Activated B cell treated with CpG ODN at 0.5 μM for 24 hours (primary cell): ENCODE data around the gene FAM180A. TPM values are rescaled to one million over a fixed set of nuclear protein-coding genes. Genes with fewer than 3 reads are reported as not detected.

Experiments used
- ATAC-seq: fragments of 200-7000 bp; cut with Tn5 transposase; one replicate; pipeline ENCODE4 v1.10.0; 2021; ENCODE audit warnings: low read depth, mild to moderate bottlenecking, moderate library complexity
- CTCF ChIA-PET: fragments of 350-600 bp; sonication (Branson Sonifier 250); formaldehyde crosslinking; loops from one replicate; lab custom pipeline; 2021; ENCODE audit warnings: antibody characterized with exemption; lab: Charles Lee
- POLR2A ChIA-PET: fragments of 350-600 bp; sonication (Branson Sonifier 250); formaldehyde crosslinking; loops from one replicate; lab custom pipeline; 2021; ENCODE audit warnings: antibody characterized with exemption; lab: Charles Lee
- DNase-seq: peaks from one replicate; pipeline ENCODE4 v3.0.0; 2022
- H3K27ac Mint-ChIP-seq: one replicate; pipeline ENCODE4 v1.8.0; 2020; ENCODE audit warnings: mixed read lengths
- H3K27me3 Mint-ChIP-seq: one replicate; pipeline ENCODE4 v1.8.0; 2021; ENCODE audit warnings: mixed read lengths
- H3K36me3 Mint-ChIP-seq: one replicate; pipeline ENCODE4 v1.8.0; 2021; ENCODE audit warnings: low read depth, mixed read lengths
- H3K4me1 Mint-ChIP-seq: one replicate; pipeline ENCODE4 v1.8.0; 2021; ENCODE audit warnings: mixed read lengths
- H3K4me3 Mint-ChIP-seq: one replicate; pipeline ENCODE4 v1.8.0; 2020; ENCODE audit warnings: mild to moderate bottlenecking, mixed read lengths
- H3K9me3 Mint-ChIP-seq: one replicate; pipeline ENCODE4 v1.8.0; 2020; ENCODE audit warnings: mixed read lengths
- CTCF ChIP-seq: fragments of 200-600 bp; IDR thresholded peaks from one replicate; pipeline ENCODE4 v1.8.0; 2022; ENCODE audit warnings: antibody characterized with exemption, mild to moderate bottlenecking
- intact Hi-C: fragments of 100-400 bp; cut with micrococcal nuclease; formaldehyde crosslinking; loops from one replicate; pipeline ENCODE4 v1.15.1; 2024
- total RNA-seq: library from RNA; stranded (reverse); gene quantifications from 2 replicates; pipeline ENCODE4 v1.2.3, GENCODE V29; 2022

The FAM180A gene
- total RNA-seq, 1 donor from 2014 or later, result not detected

- no peak for TF ChIP-seq CTCF
- ATAC-seq, result no peak
- Mint-ChIP-seq H3K27ac (no peak overlapping the region), H3K4me3 (no peak overlapping the region), H3K4me1 (no peaks in the 10 kb centered on the region), H3K27me3 (peaks cover 14% of the 10 kb centered on the region), H3K9me3 (no peaks in the 10 kb centered on the region), H3K36me3 (no peaks in the 10 kb centered on the region)
- DNase-seq, result no peak
- intact Hi-C loops, result no loop called here
- ChIA-PET POLR2A (no interaction called here), CTCF (no interaction called here)
Observed at GRCh38 chr7:135718219-135718618, 30.4 kb downstream of the FAM180A start.

GRCh38 chr7:135717693-135718092, 30.9 kb downstream of the FAM180A start:
- Mint-ChIP-seq H3K27me3 (peaks cover 14% of the 10 kb centered on the region), H3K4me3 (no peak overlapping the region), H3K27ac (no peak overlapping the region), H3K4me1 (no peaks in the 10 kb centered on the region), H3K9me3 (no peaks in the 10 kb centered on the region), H3K36me3 (no peaks in the 10 kb centered on the region)
- no peak for DNase-seq
- ChIA-PET POLR2A (no interaction called here), CTCF (no interaction called here)
- intact Hi-C loops, result no loop called here
- ATAC-seq, result no peak
- TF ChIP-seq CTCF, result no peak

- H3K9me3 Mint-ChIP-seq, result no peaks in the 10 kb centered on the region
- no peak for ATAC-seq
- no peaks in the 10 kb centered on the region for H3K36me3 Mint-ChIP-seq
- no peak for DNase-seq
- TF ChIP-seq CTCF, result no peak
- POLR2A ChIA-PET, result no interaction called here
- no peak overlapping the region for H3K4me3 Mint-ChIP-seq
- H3K27me3 Mint-ChIP-seq, result peaks cover 14% of the 10 kb centered on the region
- no peak overlapping the region for H3K27ac Mint-ChIP-seq
- CTCF ChIA-PET, result no interaction called here
- no peaks in the 10 kb centered on the region for H3K4me1 Mint-ChIP-seq
- intact Hi-C loops, result no loop called here
Observed at GRCh38 chr7:135716677-135717238, 31.9 kb downstream of the FAM180A start.

DNA sequence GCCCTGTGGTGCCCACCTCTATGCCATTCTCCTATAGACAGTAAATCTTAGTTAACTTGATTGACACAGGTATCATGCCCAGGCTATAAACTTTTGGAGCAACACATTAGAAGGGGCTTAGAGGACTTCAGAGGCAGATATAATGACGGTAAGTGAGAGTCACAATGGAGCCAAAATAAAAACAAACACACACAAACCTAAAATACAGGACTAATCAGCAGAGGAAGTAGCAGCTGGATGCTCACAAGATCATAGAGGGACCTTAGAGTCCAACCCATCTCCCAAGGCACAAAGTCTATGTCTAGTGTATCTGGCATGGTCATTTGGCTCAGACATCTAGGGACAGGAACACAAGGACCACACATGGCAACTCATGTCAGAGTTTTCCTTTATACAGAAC, 32.9 kb downstream of the FAM180A start:
- Mint-ChIP-seq H3K27me3 (peaks cover 10% of the 10 kb centered on the region), H3K36me3 (no peaks in the 10 kb centered on the region), H3K9me3 (no peaks in the 10 kb centered on the region), H3K4me3 (no peak overlapping the region), H3K27ac (no peak overlapping the region), H3K4me1 (no peaks in the 10 kb centered on the region)
- POLR2A ChIA-PET, result no interaction called here
- CTCF ChIA-PET, result no interaction called here
- TF ChIP-seq CTCF, result no peak
- intact Hi-C loops, result no loop called here
- ATAC-seq (no peak), DNase-seq (no peak)

- CTCF ChIA-PET, result no interaction called here
- H3K36me3 Mint-ChIP-seq, result no peaks in the 10 kb centered on the region
- POLR2A ChIA-PET, result no interaction called here
- H3K9me3 Mint-ChIP-seq, result no peaks in the 10 kb centered on the region
- H3K27me3 Mint-ChIP-seq, result peaks cover 9% of the 10 kb centered on the region
- H3K4me1 Mint-ChIP-seq, result no peaks in the 10 kb centered on the region
- ATAC-seq (no peak), DNase-seq (no peak)
- TF ChIP-seq CTCF, result no peak
- no peak overlapping the region for H3K27ac Mint-ChIP-seq
- intact Hi-C loops, result no loop called here
- H3K4me3 Mint-ChIP-seq, result no peak overlapping the region
Observed at GRCh38 chr7:135715055-135715522, 33.5 kb downstream of the FAM180A start.
